ENCODE results near the gene C1GALT1. TPM values are rescaled to one million over a fixed set of nuclear protein-coding genes. Genes with fewer than 3 reads are reported as not detected.

C1GALT1 gene
- total and polyA plus RNA-seq, 9 of the 15 experiments (the other 6 are each of a cell fraction or from before 2014, with no cell fraction given): 5.0 to 33.2 (median 24.1) TPM

- ATAC-seq (no peak), FAIRE-seq (no peak), DNase-seq (ENCODE audit: extremely low read depth in 1 of 4, low spot score in 3 of 4) (no peak)
- intact Hi-C loops (cut with micrococcal nuclease): no loop called here
- TF ChIP-seq ZNF830 (CRISPR knock-in tag; IDR thresholded peaks at IDR 0.05): no peak
- TF ChIP-seq ZNF347 (CRISPR knock-in tag; IDR thresholded peaks at IDR 0.05; ENCODE audit: low read depth): no peak
- no peak for TF ChIP-seq TEAD4 (IDR thresholded peaks at IDR 0.05; ENCODE audit: low read length)
- no peak for TF ChIP-seq TEAD4 (CRISPR knock-in tag; IDR thresholded peaks at IDR 0.05; ENCODE audit: borderline replicate concordance)
- TF ChIP-seq FOXP4 (CRISPR knock-in tag; IDR thresholded peaks at IDR 0.05; ENCODE audit: borderline replicate concordance): no peak
- no peak for TF ChIP-seq HDAC8 (tag; IDR thresholded peaks at IDR 0.05)
- TF ChIP-seq DEAF1 (CRISPR knock-in tag; IDR thresholded peaks at IDR 0.05): no peak
- TF ChIP-seq, protein P1, sequence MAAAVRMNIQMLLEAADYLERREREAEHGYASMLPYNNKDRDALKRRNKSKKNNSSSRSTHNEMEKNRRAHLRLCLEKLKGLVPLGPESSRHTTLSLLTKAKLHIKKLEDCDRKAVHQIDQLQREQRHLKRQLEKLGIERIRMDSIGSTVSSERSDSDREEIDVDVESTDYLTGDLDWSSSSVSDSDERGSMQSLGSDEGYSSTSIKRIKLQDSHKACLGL (CRISPR knock-in tag; IDR thresholded peaks at IDR 0.05; ENCODE audit: borderline replicate concordance, poor library complexity, severe bottlenecking): no peak
- no peak for TF ChIP-seq MED1 (CRISPR knock-in tag; IDR thresholded peaks at IDR 0.05; ENCODE audit: borderline replicate concordance)
- TF ChIP-seq ETV1 (tag; conservative IDR thresholded peaks at IDR 0.05; ENCODE audit: low read depth): no peak
- no peak for TF ChIP-seq MCM2 (IDR thresholded peaks at IDR 0.05; ENCODE audit: low read depth)
- Histone ChIP-seq H3K27me3 (ENCODE audit: control insufficient read depth in 2 of 2, insufficient read depth in 2 of 2, low read length in 2 of 2) (no peaks in the 10 kb centered on the region), H3K27ac (ENCODE audit: extremely low read depth, low read depth, low read length) (no peak overlapping the region), H4K20me1 (replicated peaks; ENCODE audit: control insufficient read depth, insufficient read depth, low read length) (no peaks in the 10 kb centered on the region), H3K9me3 (replicated peaks; ENCODE audit: control insufficient read depth, insufficient read depth, low read depth, low read length) (no peaks in the 10 kb centered on the region; the same call in 1 of the 2 replicates), H3K4me2 (ENCODE audit: insufficient read depth, low read length) (no peak overlapping the region), H3K4me3 (no peak overlapping the region), H2AFZ (ENCODE audit: low read depth, low read length) (no peak overlapping the region), H3K9ac (ENCODE audit: insufficient read depth in 1 of 2, low read depth in 2 of 2, low read length in 2 of 2) (no peak overlapping the region), H3K9me1 (ENCODE audit: control insufficient read depth, insufficient read depth, low read length) (no peaks in the 10 kb centered on the region), H3K36me3 (ENCODE audit: control insufficient read depth, insufficient read depth, low read length) (no peaks in the 10 kb centered on the region), H3K4me1 (replicated peaks in 1 of 2; ENCODE audit: control insufficient read depth in 2 of 2, insufficient read depth in 2 of 2, low read length in 2 of 2) (no peaks in the 10 kb centered on the region), H3K79me2 (ENCODE audit: control insufficient read depth, insufficient read depth, low read length) (no peaks in the 10 kb centered on the region)
- in situ Hi-C loops (cut with MboI): no loop called here
- no TSS peak for BruUV-seq (replicated peaks)
- CTCF ChIA-PET (ENCODE audit: low intra/inter-chr PET ratio): no interaction called here
- 35% methylated on average over 9 of the region's 9 CpGs for WGBS (ENCODE audit: insufficient coverage, low coverage, missing lambda C conversion rate)
- POLR2A ChIA-PET: interaction anchor here (0.7 to 2.5 kb wide), 2 partner anchors 9 to 15 kb away, joined by 3 to 10 read pairs; no protein-coding TSS in a partner anchor
Observed at GRCh38 chr7:7264306-7265040, 82.1 kb downstream of the C1GALT1 start.

Data from K562 (cell line).